Body of pancreas (tissue), 4 donors: Measurements from ENCODE around the gene BTN3A1. TPM values are rescaled to one million over a fixed set of nuclear protein-coding genes. Genes with fewer than 3 reads are reported as not detected.

Source experiments
- ATAC-seq: fragments of 150-250 bp; one replicate; pipeline ENCODE4 v1.9.1; 2016
- DNase-seq, 4 donors: peaks; one replicate each; pipeline ENCODE4 v3.0.0-alpha.2; 2019
- H3K27ac ChIP-seq, 4 donors: fragments of 200-600 bp; sonication (generic); 1 replicate in 3 of 4; 2 replicates in 1 of 4; pipeline versions ENCODE4 v1.5.1 to v1.6.1; 2016 to 2019; ENCODE audit warnings: mild to moderate bottlenecking in 1 of 4, mixed read lengths in 1 of 4, moderate library complexity in 1 of 4
- H3K27me3 ChIP-seq, 2 donors: fragments of 200-600 bp; sonication (generic); one replicate each; pipeline ENCODE4 v1.6.0; 2016; ENCODE audit warnings: mild to moderate bottlenecking in 1 of 2
- H3K36me3 ChIP-seq, 2 donors: fragments of 200-600 bp; sonication (generic); replicated peaks in 1 of 2; 2 replicates each; pipeline ENCODE4 v1.5.1; 2016; ENCODE audit warnings: low read depth in 2 of 2; ENCODE audit not compliant: insufficient read depth in 1 of 2
- H3K4me1 ChIP-seq: fragments of 200-600 bp; sonication (generic); one replicate; pipeline ENCODE4 v1.6.0; 2016
- H3K4me3 ChIP-seq, 2 donors: fragments of 200-600 bp; sonication (generic); 1 replicate in 1 of 2; 2 replicates in 1 of 2; pipeline ENCODE4 v1.5.1; 2016 to 2019
- H3K9me3 ChIP-seq, 3 donors: fragments of 200-600 bp; sonication (generic); 1 replicate in 2 of 3; 2 replicates in 1 of 3; pipeline ENCODE4 v1.5.1; 2016
- POLR2A ChIP-seq, 3 donors: fragments of 450-650 bp; IDR thresholded peaks; one replicate each; pipeline ENCODE4 v1.6.1; 2016; ENCODE audit warnings: antibody characterized with exemption in 3 of 3, mild to moderate bottlenecking in 2 of 3
- WGBS, 2 donors: methylation state at CpG; one replicate each; pipeline ENCODE4 v1.1.5; 2017; 5-methylcytosine and 5-hydroxymethylcytosine counted together
- intact Hi-C: fragments of 100-400 bp; cut with DNase I; formaldehyde crosslinking; loops from one replicate; pipeline ENCODE4 v1.15.1; 2023
- total RNA-seq, 2 donors: library from RNA; depleted of rRNA; stranded (reverse); fragments of >200 nt; gene quantifications; one replicate each; pipeline ENCODE4 v1.1.0, GENCODE V29; 2016
- TF ChIP-seq, protein P1 (sequence below), 7 experiments: fragments of 450-650 bp in 4 of 7; fragments of 200-600 bp in 3 of 7; sonication (generic) in 3 of 7; IDR thresholded peaks; one replicate each; pipeline ENCODE4 v1.5.1; 2016 to 2019; ENCODE audit warnings: antibody characterized with exemption in 7 of 7

Gene BTN3A1
- total RNA-seq, 2 donors from 2014 or later = 9.2 to 11.4 TPM

DNA sequence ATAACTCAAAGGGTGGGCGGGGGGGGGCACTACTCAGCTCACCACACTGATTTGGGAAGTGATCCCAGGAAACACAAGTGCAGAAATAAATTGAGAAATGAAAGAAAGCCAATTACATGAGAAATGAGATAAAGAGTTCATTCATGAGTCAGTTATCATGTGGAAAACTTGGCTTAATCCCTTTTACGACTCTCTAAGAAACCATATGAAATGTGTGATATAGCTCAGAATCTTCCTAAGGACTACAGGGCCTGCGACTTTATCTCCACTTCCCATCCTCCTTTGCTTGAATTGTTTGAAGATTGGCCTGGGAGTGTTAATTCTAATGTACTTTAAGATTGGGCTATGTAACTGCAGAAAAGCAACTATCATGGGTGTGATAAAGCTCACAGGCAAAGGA, 22.8 kb upstream of the BTN3A1 start:
- no peak for ATAC-seq
- DNase-seq = no peak
- H3K27me3 ChIP-seq = no peaks in the 10 kb centered on the region
- peaks cover 6% of the 10 kb centered on the region for H3K4me1 ChIP-seq
- no peaks in the 10 kb centered on the region for H3K36me3 ChIP-seq
- H3K9me3 ChIP-seq = no peaks in the 10 kb centered on the region
- intact Hi-C loops = no loop called here
- WGBS, 2 donors = 57 to 59% methylated on average over 3 of the region's 3 CpGs
- TF ChIP-seq POLR2A (IDR thresholded peaks at IDR 0.05) = no peak
- TF ChIP-seq, protein P1, sequence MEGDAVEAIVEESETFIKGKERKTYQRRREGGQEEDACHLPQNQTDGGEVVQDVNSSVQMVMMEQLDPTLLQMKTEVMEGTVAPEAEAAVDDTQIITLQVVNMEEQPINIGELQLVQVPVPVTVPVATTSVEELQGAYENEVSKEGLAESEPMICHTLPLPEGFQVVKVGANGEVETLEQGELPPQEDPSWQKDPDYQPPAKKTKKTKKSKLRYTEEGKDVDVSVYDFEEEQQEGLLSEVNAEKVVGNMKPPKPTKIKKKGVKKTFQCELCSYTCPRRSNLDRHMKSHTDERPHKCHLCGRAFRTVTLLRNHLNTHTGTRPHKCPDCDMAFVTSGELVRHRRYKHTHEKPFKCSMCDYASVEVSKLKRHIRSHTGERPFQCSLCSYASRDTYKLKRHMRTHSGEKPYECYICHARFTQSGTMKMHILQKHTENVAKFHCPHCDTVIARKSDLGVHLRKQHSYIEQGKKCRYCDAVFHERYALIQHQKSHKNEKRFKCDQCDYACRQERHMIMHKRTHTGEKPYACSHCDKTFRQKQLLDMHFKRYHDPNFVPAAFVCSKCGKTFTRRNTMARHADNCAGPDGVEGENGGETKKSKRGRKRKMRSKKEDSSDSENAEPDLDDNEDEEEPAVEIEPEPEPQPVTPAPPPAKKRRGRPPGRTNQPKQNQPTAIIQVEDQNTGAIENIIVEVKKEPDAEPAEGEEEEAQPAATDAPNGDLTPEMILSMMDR (IDR thresholded peaks at IDR 0.05) = no peak
- H3K4me3 ChIP-seq = no peak overlapping the region
- H3K27ac ChIP-seq = no peak overlapping the region

DNA sequence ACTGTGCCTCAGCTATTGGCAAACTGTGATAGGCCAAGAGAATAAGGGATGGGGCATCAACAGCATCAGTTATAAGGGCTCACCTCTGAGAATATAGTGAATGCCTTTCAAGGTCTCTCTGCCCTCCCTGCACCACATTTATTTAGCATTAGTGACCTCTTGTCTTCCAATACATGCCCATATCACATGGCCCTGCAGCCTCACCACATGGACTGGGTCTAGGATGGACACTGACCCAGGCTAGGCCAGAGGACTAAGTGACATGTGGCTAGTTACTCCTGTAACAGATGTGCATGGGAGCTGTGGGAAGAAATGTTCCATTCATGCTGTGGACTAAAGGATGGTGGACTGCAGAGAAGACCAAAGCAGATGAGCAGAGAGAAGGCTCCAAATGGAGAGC, 22.3 kb upstream of the BTN3A1 start:
- Histone ChIP-seq H3K27ac (no peak overlapping the region), H3K27me3 (no peaks in the 10 kb centered on the region), H3K9me3 (no peaks in the 10 kb centered on the region), H3K4me3 (no peak overlapping the region), H3K36me3 (no peaks in the 10 kb centered on the region), H3K4me1 (peaks cover 6% of the 10 kb centered on the region)
- intact Hi-C loops = no loop called here
- no peak for TF ChIP-seq POLR2A (IDR thresholded peaks at IDR 0.05)
- TF ChIP-seq, protein P1 (IDR thresholded peaks at IDR 0.05) = no peak
- DNase-seq (no peak), ATAC-seq (no peak)

DNA sequence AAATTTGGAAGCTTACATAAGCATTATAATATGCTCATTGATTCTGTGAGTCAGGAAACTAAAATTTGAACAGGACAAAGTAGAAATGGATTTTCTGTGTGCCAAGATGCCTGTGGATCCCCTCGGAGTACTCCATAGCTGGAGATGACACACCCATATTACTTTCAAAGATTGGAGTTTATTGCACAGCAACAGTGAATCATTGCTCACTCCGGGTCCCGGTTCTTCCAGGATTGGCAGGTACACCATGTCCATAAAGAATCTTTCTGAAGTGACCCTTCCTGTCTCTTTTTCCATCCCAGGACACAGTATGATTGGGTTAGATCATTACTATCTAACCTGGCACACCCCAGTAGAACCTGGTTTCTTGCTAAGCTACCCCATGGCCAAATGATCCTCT, 21.8 kb upstream of the BTN3A1 start:
- no peak overlapping the region for H3K27ac ChIP-seq
- TF ChIP-seq, protein P1 (IDR thresholded peaks at IDR 0.05) = no peak
- no peak for TF ChIP-seq POLR2A (IDR thresholded peaks at IDR 0.05)
- H3K4me1 ChIP-seq = peaks cover 6% of the 10 kb centered on the region
- ATAC-seq = no peak
- 80 to 85% methylated on average over 3 of the region's 3 CpGs for WGBS, 2 donors
- intact Hi-C loops = no loop called here
- no peak overlapping the region for H3K4me3 ChIP-seq
- H3K9me3 ChIP-seq = no peaks in the 10 kb centered on the region
- DNase-seq = no peak
- no peaks in the 10 kb centered on the region for H3K36me3 ChIP-seq
- H3K27me3 ChIP-seq = no peaks in the 10 kb centered on the region

DNA sequence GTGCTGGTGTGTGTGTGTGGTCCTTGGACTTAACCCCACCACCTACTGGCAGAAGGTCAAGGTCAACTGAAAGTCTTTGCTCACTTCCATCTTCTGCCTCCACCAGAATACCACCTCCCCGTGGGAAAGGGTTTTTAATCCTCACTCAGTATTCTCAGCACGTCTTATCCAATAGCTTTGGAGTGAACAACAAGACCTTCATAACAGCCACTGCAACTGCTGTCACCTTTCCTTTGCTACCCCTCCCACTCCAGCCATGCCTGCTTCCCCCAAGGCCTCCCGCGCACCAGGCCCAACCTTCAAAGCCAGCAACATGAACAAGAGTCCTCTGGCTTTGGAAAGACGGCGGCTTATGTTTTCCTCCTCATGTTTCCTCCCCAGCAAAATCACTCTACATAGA, 20.0 kb upstream of the BTN3A1 start:
- no peak for TF ChIP-seq POLR2A (IDR thresholded peaks at IDR 0.05)
- TF ChIP-seq, protein P1 (IDR thresholded peaks at IDR 0.05) = no peak
- H3K9me3 ChIP-seq = no peaks in the 10 kb centered on the region
- H3K4me3 ChIP-seq = no peak overlapping the region
- ATAC-seq (no peak), DNase-seq (no peak)
- no peak overlapping the region for H3K27ac ChIP-seq
- peaks cover 6% of the 10 kb centered on the region for H3K4me1 ChIP-seq
- WGBS, 2 donors = 71 to 73% methylated on average over 6 of the region's 6 CpGs
- H3K27me3 ChIP-seq = no peaks in the 10 kb centered on the region
- intact Hi-C loops = no loop called here
- H3K36me3 ChIP-seq = no peaks in the 10 kb centered on the region

DNA sequence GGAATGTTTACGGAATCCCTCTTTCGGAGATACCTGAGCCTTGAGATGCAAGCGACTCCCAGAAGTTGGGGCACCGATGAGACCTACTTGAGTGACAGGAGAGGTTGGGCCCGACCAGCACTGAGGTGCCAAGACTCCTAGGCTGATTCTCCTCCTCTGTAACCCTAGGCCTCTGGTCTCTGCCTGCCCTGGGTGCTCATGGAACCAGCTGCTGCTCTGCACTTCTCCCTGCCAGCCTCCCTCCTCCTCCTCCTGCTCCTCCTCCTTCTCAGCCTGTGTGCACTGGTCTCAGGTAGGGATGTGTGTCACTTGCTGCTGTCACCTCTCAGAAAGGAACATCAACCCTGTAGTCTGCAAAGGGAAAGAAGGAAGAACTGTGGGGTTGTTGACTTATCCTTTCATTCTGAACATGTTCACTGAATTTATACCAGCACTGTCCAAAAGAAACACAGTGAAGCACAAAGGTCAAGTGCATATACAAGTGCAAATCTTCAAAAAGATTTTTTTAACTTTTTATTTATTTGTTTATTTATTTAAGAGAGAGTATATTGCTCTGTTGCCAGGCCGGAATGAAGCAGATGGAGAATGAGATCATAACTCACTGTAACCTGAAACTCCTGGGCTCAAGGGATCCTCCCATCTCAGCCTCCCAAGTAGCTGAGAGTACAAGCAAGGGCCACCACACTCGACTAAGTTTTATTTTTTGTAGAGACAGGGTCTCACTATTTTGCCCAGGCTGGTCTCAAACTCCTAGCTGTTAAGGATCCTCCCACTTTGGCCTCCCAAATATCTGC, 18.3 kb upstream of the BTN3A1 start:
- H3K27me3 ChIP-seq = no peaks in the 10 kb centered on the region
- ATAC-seq (peak; percentile 32), DNase-seq (peak in 3 of 4 donors; percentile 25 to 45 (median 34))
- intact Hi-C loops = no loop called here
- no peaks in the 10 kb centered on the region for H3K9me3 ChIP-seq
- TF ChIP-seq, protein P1 (IDR thresholded peaks at IDR 0.05) = no peak
- no peak for TF ChIP-seq POLR2A (IDR thresholded peaks at IDR 0.05)
- H3K27ac ChIP-seq = peak overlapping the region in 3 of 4 donors; percentile 68 to 73 (median 73)
- no peaks in the 10 kb centered on the region for H3K36me3 ChIP-seq
- WGBS, 2 donors = 8 to 9% methylated on average over 7 of the region's 7 CpGs
- peaks cover 6% of the 10 kb centered on the region for H3K4me1 ChIP-seq
- peak overlapping the region; percentile 35 to 66 for H3K4me3 ChIP-seq
